Fibroblast of peridontal ligament (primary cell): ENCODE measurements around the gene PAQR7.

Experiments
- DNase-seq: peaks from one replicate; pipeline ENCODE4 v3.0.0-alpha.2; 2010; ENCODE audit errors: extremely low read depth

The PAQR7 gene

DNA sequence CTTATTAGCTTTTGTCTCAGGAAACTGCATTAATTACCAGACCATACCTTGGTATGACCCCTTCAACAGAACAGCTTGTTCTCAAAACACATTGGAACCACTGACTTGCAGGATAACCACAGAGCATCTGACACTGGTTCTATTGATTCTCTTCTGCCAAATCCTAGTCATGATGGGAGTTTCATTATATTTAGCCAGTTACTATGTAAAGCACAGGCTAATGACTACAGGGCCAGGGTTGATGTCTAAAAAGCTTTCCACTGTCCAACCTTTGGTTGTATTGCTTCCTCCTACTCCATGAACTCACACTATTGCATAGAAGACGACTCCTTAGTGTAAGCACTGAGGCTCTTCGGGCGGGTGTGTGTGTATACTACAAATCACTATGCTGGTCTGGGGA, 27.0 kb upstream of the PAQR7 start:
- peak; percentile 44 for DNase-seq

DNA sequence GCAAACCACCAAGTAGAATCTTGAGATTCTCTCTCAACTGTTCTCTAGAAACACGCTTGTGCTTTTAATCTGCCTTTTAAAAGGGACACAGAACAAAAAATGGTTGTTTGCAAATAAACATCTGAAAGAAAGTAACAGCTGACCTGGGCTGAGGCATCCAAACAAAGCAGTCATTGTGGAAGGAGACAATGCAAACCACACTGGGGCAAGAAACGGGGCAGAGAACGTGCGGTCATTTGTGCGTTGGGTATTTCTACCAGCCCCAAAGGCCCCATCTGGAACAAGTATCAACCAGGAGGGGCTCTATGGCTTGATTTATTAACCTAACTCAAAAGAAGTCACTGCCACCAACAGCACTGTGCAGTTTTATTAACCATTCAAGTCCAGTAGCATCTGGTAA, 24.7 kb upstream of the PAQR7 start:
- no peak for DNase-seq

DNA sequence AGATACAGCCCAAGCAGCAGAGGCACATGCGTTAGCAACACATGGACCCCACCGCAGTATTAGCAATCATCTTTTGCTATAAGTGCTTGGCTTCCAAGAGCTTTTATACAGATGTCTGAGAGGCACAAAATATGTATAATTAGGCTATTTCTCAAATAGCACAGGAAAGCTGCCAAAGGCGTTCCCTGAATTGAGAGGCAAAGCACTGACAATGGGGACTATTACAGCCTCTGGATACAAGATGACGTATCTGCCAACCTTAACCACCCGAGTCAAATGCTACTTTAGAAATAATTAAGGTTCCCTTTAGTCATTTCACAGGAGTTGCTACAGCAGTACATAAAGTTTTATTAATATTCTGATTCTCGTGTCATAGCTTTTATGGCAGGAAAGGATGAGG, 24.3 kb upstream of the PAQR7 start:
- no peak for DNase-seq

- no peak for DNase-seq
These were observed 22.9 kb upstream of the PAQR7 start for GRCh38 chr1:25898223-25899015.

DNA sequence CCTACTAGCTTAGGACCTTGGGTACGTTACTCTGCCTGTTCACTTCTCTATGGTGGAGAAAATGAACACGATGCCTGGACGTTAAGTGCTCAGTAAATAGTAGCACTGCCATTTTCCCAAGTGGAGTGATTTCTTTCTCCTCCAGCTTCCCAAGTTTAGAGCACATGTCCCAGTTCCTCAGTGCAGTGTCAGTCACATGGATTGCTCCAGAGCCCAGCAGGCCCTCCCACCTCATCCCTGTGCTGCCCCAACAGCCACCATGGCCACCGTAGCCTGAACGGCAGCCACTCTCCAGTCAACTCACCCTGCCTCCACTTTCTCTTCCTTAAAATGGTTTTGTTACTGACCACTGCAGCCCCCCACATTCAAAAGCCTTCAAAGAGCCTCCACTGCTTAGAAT, 22.2 kb upstream of the PAQR7 start:
- DNase-seq, result no peak

- DNase-seq, result no peak
These were observed 20.8 kb upstream of the PAQR7 start for GRCh38 chr1:25896266-25896665.

GRCh38 chr1:25895365-25895990, 20.0 kb upstream of the PAQR7 start:
- peak; percentile 95 for DNase-seq

DNA sequence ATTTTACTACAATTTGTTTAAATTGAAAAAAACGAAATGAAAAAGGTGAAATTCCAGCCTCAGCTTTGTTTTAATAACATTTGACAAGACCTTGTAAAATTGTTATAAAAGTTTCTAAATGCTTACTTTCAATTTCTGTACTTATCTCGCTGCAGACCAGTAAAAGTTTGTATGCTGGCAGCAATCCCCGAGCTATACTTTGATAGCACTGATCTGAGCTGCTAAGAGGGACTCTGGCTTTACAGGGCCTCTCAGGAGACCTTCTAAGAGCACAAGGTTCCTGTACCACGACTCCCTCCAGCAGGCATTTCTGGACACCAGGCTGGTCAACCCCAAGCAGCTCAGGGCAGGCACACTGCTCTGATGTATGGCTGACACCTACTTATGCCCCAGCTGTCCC, 17.6 kb upstream of the PAQR7 start:
- no peak for DNase-seq

- DNase-seq, result no peak
These were observed 16.1 kb upstream of the PAQR7 start for GRCh38 chr1:25891606-25892005.

DNA sequence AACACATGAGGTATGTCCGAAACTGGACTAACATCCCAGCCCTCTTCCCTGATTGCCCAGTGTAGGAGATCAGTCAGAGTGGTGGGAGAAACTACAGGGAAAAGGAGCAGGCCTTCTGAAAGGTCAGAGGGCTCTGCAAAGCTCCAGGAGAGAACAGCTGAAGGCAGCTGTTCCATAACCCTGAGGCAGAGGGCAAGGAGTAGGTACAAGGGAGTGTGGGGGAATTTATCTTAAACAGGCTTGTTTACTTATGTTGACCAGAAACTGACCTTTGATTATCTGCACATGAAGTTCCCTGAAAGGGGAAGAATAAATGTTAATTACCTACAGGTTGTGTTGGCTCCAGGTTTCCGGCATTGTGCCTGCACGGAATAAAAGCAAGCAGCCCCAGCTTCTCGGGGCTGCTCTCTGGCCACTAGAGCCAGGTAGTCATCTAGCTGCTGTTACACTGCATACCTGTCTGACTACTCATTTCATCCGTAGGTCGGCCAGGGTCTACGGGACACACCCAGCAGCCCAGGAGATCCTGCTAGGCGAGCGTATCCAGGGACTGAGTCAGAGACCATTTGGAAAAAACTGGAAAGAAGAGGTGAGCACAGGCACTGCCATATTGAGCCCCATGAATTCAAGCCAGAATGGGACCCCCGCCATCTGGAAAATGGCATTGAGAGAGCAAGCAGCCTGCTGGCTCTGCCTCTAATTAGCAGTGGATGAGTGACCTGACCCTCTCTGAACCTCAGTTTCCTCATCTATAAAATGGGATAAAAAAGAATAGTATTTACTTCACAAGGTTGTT, 14.9 kb upstream of the PAQR7 start:
- no peak for DNase-seq

- DNase-seq, result no peak
These were observed 14.0 kb upstream of the PAQR7 start for GRCh38 chr1:25889470-25889869.

- no peak for DNase-seq
These were observed 13.0 kb upstream of the PAQR7 start for GRCh38 chr1:25888426-25888987.

DNA sequence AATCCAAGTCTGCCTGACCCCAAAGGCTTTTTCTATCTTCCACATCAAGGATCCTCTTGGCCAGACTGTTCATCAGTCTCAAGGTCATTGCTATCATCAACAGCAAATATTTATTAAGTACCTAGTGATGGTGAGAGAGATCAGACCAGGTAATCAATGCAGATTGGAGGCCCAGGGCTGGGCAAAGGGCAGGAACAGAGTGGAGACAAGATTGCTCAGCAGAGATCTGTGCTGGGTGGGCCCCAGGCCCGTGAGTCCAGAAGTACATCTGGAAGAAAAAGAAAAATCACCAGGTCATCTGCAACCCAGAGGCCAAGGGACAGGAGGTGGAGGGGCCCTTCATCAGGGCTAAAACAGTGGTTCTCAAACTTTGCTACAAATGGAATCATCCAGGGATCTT, 10.1 kb upstream of the PAQR7 start:
- DNase-seq, result no peak

DNA sequence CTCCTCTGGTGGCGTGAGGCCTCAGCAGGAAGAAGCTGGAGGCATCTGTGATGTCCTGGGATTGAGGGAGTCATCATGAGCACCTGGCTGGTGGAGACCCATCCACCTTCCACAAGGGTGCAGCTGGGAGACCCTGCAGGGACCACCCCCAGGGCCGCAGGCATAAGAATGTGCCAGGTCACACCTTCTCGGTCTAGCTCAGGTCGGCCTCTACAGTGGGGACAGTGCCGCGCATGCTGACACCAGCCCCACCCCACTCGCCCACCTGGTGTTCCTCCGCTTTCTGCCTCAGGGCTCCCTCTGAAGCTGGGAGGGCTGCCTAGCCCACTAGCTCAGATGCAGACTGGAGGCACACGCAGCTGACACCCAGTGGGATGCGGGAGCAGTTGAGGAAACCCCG, 5.8 kb upstream of the PAQR7 start:
- no peak for DNase-seq

GRCh38 chr1:25880518-25880917, 5.0 kb upstream of the PAQR7 start:
- DNase-seq, result no peak

DNA sequence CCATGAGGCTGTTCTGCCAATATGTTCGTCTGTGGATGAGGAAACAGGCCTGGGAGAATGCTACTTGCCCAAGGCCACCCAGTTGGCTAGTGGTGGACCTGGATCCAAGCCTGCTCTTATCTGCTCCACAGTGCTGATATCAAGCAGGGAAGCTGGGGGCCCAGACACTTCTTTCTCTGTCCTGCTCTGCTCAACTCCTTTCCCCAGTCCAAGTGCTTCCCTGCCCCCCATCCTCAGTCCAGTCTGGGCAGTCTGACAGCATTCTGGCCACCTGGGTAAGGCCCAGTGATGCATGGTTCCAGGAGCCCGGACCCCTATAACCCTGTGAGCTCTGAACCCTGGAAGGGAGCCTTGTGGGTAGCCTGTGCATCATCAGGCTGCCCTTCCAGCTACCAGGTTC, 4.2 kb upstream of the PAQR7 start:
- DNase-seq, result no peak

- DNase-seq, result no peak
These were observed 3.2 kb upstream of the PAQR7 start for GRCh38 chr1:25878690-25879089.

DNA sequence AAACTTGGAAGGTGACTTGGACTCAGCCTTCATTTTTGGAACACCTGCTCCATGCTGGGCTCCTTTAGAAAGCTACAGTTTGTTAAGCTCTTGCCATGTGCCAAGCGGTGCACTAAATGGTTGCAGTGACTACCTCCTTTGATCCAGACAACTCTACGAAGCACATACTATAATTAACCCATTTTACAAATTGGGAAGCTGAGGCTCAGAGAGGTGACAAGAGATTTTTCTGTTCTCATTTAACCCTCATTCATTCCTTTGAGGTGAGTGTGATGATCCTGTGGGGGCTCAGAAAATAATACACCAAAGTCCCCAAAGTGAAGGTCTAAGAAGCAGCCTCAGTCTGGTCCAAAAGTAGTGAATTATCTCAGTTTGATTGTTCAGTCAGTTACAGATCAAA, 1.6 kb upstream of the PAQR7 start:
- DNase-seq, result no peak

- DNase-seq, result no peak
These were observed 1.2 kb upstream of the PAQR7 start for GRCh38 chr1:25876693-25877077.

DNA sequence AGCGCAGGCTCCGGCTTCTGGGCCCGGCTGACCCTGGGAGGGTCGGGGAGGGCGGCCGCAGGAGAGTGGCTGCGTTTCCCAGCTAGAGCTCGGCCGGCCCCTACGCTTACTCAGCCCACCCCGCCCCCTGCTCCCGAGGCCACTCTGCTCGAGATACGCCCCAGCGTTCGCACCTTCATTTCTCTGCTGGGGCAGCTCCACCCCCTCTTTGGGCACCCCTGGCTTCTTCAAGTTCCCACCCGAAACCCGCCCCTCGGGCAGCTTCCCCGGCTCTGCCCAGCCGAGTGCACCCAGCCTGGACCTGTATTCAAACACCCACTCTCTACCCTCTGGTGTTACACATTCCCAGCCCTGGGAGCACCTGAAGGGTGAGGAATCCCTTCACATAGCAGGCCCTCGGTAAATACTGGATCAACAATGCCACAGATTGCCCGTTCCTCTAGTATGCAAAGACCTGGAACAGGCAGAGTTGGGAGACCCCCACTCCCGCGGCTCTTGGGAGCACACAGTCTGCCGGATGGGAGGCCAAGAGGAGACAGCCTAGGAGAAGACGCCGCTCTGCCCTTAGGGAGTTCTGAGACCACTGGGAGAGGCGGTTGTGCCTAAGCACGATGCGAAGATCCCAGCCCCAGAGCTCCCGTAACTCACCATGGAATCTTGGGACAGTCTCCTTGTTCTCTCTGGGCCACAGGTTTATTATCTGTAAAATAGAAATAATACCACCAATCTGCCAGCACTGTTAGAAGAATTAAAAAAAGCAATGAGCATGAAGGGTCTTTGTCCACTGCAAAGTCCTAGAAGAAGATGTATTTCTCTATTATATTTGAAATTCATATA, 566 bp upstream of the PAQR7 start:
- no peak for DNase-seq

DNA sequence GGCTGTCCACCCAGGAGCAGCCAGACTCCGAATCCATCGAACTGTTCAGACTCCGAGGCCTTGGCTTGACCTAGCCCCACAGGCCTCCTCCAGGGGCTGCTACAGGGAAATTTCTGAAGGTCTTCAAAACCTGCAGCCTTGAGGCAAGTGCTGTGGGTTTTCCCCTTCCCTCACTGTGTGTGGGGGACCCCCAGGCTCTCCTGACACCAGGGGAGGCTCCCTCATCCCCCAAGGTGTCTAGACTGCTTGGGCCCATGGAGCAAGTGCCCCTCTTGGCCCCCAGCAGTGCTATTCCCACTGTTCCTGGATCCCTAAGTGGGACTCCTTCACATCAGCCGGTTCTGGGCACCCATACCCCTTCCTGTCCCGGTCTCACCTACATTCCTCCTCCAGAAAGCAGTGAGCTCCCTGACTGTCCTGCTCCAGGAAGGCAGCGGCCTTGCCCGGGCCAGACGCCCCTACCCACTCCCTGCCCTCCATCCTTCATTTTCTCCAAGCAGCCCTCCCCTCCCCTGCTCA, 814 bp downstream of the PAQR7 start:
- DNase-seq, result no peak
